HG02973 (cell line): ENCODE results near the gene LTBP4.
"Not testable (repeated sequence)": the region's sequence is repeated elsewhere in the genome, so short reads cannot be mapped to it uniquely, and the experiment has no call there.

ENCODE experiments used
- ATAC-seq: cut with Tn5 transposase; IDR thresholded peaks from one replicate; pipeline ENCODE4 v1.9.1; 2021; ENCODE audit warnings: moderate library complexity; ENCODE audit not compliant: unreplicated experiment

LTBP4 gene, protein sequence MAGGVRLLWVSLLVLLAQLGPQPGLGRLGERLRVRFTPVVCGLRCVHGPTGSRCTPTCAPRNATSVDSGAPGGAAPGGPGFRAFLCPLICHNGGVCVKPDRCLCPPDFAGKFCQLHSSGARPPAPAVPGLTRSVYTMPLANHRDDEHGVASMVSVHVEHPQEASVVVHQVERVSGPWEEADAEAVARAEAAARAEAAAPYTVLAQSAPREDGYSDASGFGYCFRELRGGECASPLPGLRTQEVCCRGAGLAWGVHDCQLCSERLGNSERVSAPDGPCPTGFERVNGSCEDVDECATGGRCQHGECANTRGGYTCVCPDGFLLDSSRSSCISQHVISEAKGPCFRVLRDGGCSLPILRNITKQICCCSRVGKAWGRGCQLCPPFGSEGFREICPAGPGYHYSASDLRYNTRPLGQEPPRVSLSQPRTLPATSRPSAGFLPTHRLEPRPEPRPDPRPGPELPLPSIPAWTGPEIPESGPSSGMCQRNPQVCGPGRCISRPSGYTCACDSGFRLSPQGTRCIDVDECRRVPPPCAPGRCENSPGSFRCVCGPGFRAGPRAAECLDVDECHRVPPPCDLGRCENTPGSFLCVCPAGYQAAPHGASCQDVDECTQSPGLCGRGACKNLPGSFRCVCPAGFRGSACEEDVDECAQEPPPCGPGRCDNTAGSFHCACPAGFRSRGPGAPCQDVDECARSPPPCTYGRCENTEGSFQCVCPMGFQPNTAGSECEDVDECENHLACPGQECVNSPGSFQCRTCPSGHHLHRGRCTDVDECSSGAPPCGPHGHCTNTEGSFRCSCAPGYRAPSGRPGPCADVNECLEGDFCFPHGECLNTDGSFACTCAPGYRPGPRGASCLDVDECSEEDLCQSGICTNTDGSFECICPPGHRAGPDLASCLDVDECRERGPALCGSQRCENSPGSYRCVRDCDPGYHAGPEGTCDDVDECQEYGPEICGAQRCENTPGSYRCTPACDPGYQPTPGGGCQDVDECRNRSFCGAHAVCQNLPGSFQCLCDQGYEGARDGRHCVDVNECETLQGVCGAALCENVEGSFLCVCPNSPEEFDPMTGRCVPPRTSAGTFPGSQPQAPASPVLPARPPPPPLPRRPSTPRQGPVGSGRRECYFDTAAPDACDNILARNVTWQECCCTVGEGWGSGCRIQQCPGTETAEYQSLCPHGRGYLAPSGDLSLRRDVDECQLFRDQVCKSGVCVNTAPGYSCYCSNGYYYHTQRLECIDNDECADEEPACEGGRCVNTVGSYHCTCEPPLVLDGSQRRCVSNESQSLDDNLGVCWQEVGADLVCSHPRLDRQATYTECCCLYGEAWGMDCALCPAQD (N-terminal part only)

DNA sequence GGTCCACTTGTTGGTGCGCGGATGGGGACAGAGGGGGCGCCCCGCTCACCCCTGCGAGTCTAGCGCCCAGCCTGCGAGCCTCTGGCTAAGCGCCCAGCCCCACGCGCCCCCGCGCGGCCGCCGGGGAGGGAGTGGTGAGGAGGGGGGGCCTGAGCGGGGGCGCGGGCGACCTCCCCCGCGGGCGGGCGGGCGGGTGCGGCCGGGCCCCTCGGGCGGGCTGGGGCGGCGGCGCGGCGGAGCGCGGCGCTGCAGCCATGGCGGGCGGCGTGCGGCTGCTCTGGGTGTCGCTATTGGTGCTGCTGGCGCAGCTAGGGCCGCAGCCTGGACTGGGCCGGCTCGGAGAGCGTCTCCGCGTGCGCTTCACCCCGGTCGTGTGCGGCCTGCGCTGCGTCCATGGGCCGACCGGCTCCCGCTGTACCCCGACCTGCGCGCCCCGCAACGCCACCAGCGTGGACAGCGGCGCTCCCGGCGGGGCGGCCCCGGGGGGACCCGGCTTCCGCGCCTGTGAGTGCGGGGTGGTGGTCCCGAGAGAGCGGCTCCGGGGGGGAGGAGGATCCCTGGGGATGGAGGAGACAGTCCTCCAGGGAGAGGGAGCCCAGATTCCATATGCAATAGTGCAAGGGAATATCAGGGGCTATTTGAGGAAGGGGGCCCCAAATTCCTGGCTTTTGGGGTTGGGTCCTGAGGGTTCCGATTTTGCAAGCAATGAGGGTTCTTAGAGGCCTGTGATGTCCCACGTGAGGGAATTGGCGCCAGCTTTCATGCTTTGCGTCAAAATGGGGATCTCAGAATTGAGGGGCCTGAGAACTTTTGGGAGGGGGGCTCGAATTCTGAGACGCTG lies at the start of gene LTBP4:
TSS of gene LTBP4 (plus strand) at position 236 of the 841 bp plus-strand sequence. CDS start at position 255, 19 bp downstream.
- ATAC-seq, result no peak

GRCh38 chr19:40552848-40553247 lies 48.3 kb upstream of the LTBP4 start:
- no peak for ATAC-seq

DNA sequence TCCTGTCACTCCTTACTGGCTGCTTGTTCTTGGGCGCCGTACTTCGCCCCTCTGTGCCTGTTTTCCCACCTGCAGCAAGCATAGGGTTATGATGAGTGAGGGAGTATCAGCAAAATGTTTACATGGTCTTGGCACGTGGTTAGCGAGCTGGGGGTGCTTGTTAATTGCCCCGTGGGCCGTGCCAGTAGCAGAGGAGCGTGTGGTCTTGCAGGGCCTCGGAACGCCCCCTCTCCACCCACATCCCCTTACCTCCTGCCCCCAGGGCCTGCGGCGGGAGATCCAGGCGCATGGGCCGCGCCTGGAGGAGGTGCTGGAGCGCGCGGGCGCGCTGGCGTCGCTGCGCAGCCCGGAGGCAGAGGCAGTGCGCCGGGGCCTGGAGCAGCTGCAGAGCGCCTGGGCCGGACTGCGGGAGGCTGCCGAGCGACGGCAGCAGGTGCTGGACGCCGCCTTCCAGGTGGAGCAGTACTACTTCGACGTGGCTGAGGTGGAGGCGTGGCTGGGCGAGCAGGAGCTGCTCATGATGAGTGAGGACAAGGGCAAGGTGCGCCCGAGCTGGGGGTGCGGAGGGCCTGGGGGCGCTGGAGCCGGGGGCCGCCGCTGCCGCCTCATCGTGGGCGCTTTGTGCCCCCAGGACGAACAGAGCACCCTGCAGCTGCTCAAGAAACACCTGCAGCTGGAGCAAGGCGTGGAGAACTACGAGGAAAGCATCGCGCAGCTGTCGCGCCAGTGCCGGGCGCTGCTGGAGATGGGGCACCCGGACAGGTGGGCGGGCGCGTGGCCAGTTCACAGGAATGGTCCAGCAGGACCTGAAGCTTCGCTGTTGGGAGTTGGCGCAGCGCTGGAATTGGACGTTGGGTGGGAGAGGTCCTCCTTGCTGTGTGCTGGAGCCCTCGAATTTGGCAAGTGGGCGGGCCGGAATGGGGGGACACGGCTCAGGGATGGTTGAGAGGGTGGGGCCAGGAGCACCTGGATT lies 47.0 kb upstream of the LTBP4 start:
- ATAC-seq, result no peak

DNA sequence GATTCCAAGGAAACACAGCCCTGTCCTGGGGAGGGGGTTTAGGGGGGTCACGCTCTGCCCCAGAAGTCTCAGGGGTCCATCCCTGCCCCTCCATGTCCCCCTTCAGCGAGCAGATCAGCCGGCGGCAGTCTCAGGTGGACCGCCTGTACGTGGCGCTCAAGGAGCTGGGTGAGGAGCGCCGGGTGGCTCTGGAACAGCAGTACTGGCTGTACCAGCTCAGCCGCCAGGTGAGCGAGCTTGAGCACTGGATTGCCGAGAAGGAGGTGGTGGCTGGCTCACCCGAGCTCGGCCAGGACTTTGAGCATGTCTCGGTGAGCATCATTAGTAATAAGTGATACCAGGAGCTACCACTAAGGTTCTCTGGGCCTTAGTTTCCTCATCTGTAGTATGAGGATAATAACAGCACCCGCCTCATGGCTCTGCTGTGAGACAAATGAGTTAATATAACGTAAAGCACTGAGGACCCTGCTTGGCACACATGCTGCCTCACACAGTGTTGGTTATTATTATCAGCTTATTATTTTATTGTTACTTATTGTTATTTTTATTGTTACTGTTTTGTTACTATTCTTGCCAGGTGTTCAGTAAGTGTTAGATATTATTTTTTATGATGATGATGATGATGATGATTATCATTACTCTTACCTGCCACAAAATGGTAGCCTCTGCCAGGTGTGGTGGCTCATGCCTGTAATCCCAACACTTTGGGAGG lies 45.0 kb upstream of the LTBP4 start:
- no peak for ATAC-seq

GRCh38 chr19:40556953-40557530 lies 44.1 kb upstream of the LTBP4 start:
- no peak for ATAC-seq

DNA sequence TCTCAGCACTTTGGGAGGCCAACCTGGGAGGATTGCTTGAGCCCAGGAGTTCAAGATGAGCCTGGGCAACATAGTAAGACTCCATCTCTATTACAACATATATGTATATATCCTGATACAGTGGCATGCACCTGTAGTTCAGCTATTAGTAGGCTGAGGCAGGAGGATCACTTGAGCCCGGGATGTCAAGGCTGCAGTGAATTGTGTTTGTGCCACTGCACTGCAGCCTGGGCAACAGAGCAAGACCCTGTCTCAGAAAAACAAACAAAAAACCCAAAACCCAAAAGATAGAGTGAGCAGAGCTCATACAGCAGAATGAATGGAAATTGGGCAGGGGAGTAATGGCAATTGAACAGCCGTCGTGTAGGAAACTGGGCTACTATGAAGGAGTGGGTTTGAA lies 41.8 kb upstream of the LTBP4 start:
- no peak for ATAC-seq

DNA sequence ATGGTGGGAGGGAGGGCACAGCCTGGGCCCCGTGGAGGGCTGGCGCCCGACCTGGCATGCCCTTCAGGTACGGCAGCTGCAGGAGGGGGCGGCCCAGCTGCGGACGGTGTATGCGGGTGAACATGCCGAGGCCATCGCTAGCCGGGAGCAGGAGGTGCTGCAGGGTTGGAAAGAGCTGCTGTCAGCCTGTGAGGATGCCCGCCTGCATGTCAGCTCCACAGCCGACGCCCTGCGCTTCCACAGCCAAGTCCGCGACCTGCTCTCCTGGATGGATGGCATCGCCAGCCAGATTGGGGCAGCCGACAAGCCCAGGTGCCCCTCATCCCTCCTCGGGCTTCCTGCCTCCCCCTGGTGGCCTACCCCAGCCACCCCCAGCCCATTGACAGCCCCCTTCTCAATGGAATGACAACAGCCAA lies 41.1 kb upstream of the LTBP4 start:
- no peak for ATAC-seq

DNA sequence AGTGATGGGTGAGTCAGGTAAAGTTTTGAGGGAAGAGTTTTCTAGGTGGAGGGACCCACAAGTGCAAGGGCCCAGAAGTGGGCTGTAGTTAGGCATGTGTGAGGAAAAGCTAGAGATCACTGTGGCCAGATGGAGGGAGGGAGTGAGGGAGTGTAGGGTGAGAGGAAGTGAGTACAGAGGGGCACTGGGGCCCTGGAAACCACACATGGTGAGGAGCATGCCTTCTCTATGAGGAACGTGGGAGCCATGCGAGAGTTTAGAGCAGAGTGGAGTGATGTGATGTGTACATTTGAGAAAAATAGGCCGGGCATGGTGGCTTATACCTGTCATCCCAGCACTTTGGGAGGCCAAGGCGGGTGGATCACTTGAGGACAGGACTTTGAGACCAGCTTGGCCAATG lies 39.2 kb upstream of the LTBP4 start:
- no peak for ATAC-seq

DNA sequence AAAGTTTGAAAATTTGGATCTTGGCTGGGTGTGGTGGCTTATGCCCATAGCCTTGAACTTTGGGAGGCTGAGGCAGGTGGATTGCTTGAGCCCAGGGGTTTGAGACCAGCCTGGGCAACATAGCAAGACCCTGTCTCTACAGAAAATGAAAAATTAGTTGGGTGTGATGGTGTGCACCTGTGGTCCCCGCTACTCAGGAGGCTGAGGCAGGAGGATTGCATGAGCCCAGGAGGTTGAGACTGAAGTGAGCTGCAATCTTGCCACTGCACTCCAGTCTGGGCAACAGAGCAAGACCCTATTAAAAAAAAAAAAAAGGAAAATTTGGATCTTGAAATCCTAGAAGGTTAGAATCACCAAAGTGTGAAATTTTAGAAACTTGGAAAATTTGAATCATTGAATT lies 36.6 kb upstream of the LTBP4 start:
- not testable (repeated sequence) for ATAC-seq

DNA sequence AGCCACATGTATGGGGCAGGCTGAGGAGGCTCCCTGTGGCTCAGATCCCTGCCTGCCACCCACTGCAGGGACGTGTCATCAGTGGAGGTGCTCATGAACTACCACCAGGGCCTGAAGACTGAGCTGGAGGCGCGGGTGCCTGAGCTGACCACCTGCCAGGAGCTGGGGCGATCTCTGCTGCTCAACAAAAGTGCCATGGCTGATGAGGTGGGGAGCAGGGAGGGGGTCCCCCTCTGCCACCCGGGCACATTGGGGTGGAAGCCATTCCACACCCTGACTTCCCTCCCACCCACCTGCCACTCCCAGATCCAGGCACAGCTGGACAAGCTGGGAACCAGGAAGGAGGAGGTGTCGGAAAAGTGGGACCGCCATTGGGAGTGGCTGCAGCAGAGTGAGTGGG lies 35.8 kb upstream of the LTBP4 start:
- no peak for ATAC-seq

GRCh38 chr19:40565910-40566495 lies 35.2 kb upstream of the LTBP4 start:
- ATAC-seq, result no peak

GRCh38 chr19:40567040-40567749 lies 34.0 kb upstream of the LTBP4 start:
- no peak for ATAC-seq

GRCh38 chr19:40567750-40568494 lies 33.2 kb upstream of the LTBP4 start:
- no peak for ATAC-seq

GRCh38 chr19:40570313-40571004 lies 30.7 kb upstream of the LTBP4 start:
- peak; percentile 69 for ATAC-seq

- no peak for ATAC-seq
These were observed 30.2 kb upstream of the LTBP4 start for GRCh38 chr19:40571005-40571318.
